HG03575 (cell line): ENCODE measurements around the gene IBTK.
"Not testable (repeated sequence)": the region's sequence is repeated elsewhere in the genome, so short reads cannot be mapped to it uniquely, and the experiment has no call there.

Source experiments
- ATAC-seq: cut with Tn5 transposase; IDR thresholded peaks from one replicate; pipeline ENCODE4 v1.9.1; 2021; ENCODE audit not compliant: unreplicated experiment, insufficient number of reproducible peaks, low FRiP score; ENCODE audit errors: extremely low read depth

Gene IBTK

DNA sequence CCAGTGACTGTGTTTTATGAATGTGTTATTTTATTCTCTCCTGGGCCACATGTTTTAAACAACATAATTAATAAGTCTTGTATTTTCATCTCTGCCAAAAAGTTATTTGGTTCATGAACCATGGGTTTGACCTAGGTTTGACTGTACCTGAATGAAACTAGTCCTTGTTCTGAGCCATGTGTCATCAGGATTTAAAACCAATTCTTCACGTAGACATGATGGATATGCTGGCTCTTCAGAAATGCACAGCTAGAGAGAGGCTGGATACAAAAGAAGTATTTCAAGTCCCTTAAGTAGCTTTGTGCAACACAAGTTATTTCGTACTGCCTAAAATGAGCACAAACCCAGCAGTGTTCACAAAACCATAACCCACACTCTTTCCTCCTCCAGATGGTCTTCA, 116.1 kb downstream of the IBTK start:
- no peak for ATAC-seq

DNA sequence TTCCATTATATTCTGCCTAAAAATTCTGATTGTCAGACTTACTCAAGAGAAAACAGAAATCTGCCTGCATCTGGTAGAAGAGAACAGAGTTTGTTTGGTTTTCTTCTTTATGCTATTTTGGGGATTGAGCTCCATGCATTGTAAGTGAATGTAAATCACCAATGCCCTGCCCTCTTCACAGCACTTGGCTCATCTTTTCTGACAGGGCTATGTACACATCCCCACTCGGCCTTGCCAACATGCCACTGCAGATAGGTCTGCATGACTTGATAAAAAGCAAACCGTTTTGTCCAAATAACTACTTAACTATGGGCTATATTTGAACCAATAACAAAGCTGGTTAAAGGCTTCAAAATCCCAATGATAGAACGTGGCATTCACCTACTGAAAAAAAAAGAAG, 117.7 kb downstream of the IBTK start:
- no peak for ATAC-seq

DNA sequence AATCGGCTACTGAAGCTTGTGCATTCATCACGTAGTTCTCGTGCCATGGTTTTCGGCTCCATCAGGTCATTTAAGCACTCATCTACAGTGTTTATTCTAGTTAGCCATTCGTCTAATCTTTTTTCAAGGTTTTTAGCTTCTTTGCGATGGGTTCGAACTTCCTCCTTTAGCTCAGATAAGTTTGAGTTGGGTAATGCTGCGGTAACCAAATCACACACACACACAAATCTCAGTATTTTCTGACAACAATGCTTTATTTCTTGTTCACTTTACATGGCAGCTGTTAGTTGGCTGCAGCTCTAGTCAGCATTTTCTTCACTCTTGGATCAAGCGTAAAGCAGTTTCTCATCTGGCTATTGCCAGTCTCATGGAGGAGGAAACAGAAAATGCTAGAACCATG, 118.6 kb downstream of the IBTK start:
- ATAC-seq: not testable (repeated sequence)

- no peak for ATAC-seq
These were observed 123.9 kb downstream of the IBTK start for GRCh38 chr6:82123632-82124031.
